Posterior vena cava (tissue), 2 donors: ENCODE results near the gene CHST9. TPM values are rescaled to one million over a fixed set of nuclear protein-coding genes. Genes with fewer than 3 reads are reported as not detected.
"Not testable (repeated sequence)": the region's sequence is repeated elsewhere in the genome, so short reads cannot be mapped to it uniquely, and the experiment has no call there.

Experiments
- DNase-seq: peaks from one replicate; pipeline ENCODE4 v3.0.0-alpha.2; 2020; ENCODE audit warnings: low spot score
- intact Hi-C, 2 donors: fragments of 100-400 bp; cut with DNase I; formaldehyde crosslinking; loops; one replicate each; pipeline versions ENCODE4 v1.14.1 to v1.14.2; 2022 to 2023
- total RNA-seq, 2 donors: library from RNA; stranded (reverse); fragmentation: NEBNext Ultra II Directional; extraction: Animal tissue kit (Norgen Biotek cat#: 25700); gene quantifications; one replicate each; pipeline ENCODE4 v1.2.1, GENCODE V29; 2021
- donor health status: DM: yes; HTN: yes; CAD: no.
- donor health status: DM: yes; HTN: yes; CAD: no.

Gene CHST9
- total RNA-seq, 2 donors from 2014 or later, result 0.14 TPM; not detected in 1

- DNase-seq, result no peak
- intact Hi-C loops, result no loop called here
Observed at GRCh38 chr18:27178424-27178823, 6.7 kb downstream of the CHST9 start.

GRCh38 chr18:27175914-27176313 lies 9.2 kb downstream of the CHST9 start:
- no peak for DNase-seq

GRCh38 chr18:27175245-27175644 lies 9.9 kb downstream of the CHST9 start:
- intact Hi-C loops, result no loop called here
- no peak for DNase-seq

More at GRCh38 chr18:27175914-27176313, 9.2 kb downstream of the CHST9 start:
- intact Hi-C loops, result no loop called here

GRCh38 chr18:27171993-27172392 lies 13.1 kb downstream of the CHST9 start:
- intact Hi-C loops, result no loop called here

GRCh38 chr18:27165412-27165811 lies 19.7 kb downstream of the CHST9 start:
- DNase-seq, result no peak
- intact Hi-C loops, result no loop called here

More at GRCh38 chr18:27171993-27172392, 13.1 kb downstream of the CHST9 start:
- no peak for DNase-seq

GRCh38 chr18:27164905-27165304 lies 20.2 kb downstream of the CHST9 start:
- intact Hi-C loops, result no loop called here
- DNase-seq, result no peak

GRCh38 chr18:27163197-27163716 lies 21.9 kb downstream of the CHST9 start:
- DNase-seq, intact Hi-C loops: not testable (repeated sequence)

- intact Hi-C loops, DNase-seq: not testable (repeated sequence)
Observed at GRCh38 chr18:27149240-27149639, 35.9 kb downstream of the CHST9 start.

- intact Hi-C loops, result no loop called here
- no peak for DNase-seq
Observed at GRCh38 chr18:27144672-27145071, 40.4 kb downstream of the CHST9 start.

GRCh38 chr18:27143580-27144287 lies 41.4 kb downstream of the CHST9 start:
- DNase-seq, result no peak
- intact Hi-C loops, result no loop called here

GRCh38 chr18:27142891-27143290 lies 42.2 kb downstream of the CHST9 start:
- no peak for DNase-seq
- intact Hi-C loops, result no loop called here

GRCh38 chr18:27141876-27142275 lies 43.2 kb downstream of the CHST9 start:
- DNase-seq, result no peak
- intact Hi-C loops, result no loop called here

- DNase-seq, result no peak
- intact Hi-C loops, result no loop called here
Observed at GRCh38 chr18:27138079-27138478, 47.0 kb downstream of the CHST9 start.

GRCh38 chr18:27136208-27136535 lies 48.9 kb downstream of the CHST9 start:
- no peak for DNase-seq
- intact Hi-C loops, result no loop called here

GRCh38 chr18:27135504-27136207 lies 49.5 kb downstream of the CHST9 start:
- DNase-seq, result no peak
- intact Hi-C loops, result no loop called here

- DNase-seq, result no peak
- intact Hi-C loops, result loop anchor here in 1 of 2 donors (5.0 kb wide), 1 partner anchor 248 kb away; no protein-coding TSS in a partner anchor
Observed at GRCh38 chr18:27130065-27130630, 55.0 kb downstream of the CHST9 start.

- intact Hi-C loops, result no loop called here
- DNase-seq, result no peak
Observed at GRCh38 chr18:27124196-27124595, 60.9 kb downstream of the CHST9 start.

GRCh38 chr18:27121108-27121507 lies 64.0 kb downstream of the CHST9 start:
- DNase-seq, result no peak
- intact Hi-C loops, result no loop called here

GRCh38 chr18:27120246-27120645 lies 64.9 kb downstream of the CHST9 start:
- intact Hi-C loops, result no loop called here
- DNase-seq, result no peak

- DNase-seq, result no peak
- intact Hi-C loops, result no loop called here
Observed at GRCh38 chr18:27118973-27119372, 66.1 kb downstream of the CHST9 start.
